Astrocyte (in vitro differentiated cells and primary cell): ENCODE data around the gene CCDC107.

Experiments used
- EZH2 ChIP-seq: IDR thresholded peaks from 2 replicates; pipeline ENCODE4 v1.6.1; 2012; ENCODE audit warnings: mild to moderate bottlenecking, low read length, inconsistent platforms; ENCODE audit not compliant: insufficient read depth
- TF ChIP-seq, protein P1 (sequence below): IDR thresholded peaks from 2 replicates; pipeline ENCODE4 v1.5.1; 2011; ENCODE audit warnings: low read depth, mild to moderate bottlenecking, inconsistent platforms, low read length, moderate library complexity; ENCODE audit not compliant: insufficient read depth

DNA sequence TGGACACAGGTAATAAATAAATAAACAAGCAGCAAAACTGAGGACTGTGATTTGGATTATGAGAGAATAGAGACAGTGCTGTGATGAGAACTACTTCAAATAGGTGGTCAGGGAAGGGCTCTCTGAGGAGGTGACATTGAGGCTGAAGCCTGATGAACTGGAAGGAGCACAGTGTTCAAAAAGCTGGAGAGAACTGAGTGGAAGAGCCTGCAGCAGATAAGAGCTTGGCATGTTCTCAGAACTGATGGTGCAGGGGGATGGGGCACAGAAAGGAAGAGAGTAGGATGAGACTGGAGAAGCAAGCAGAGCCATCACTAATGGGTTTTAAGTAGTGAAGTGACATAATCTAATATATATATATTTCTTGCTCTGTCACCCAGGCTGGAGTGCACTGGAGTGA is 42.9 kb downstream of the CCDC107 start:
- TF ChIP-seq, protein P1, sequence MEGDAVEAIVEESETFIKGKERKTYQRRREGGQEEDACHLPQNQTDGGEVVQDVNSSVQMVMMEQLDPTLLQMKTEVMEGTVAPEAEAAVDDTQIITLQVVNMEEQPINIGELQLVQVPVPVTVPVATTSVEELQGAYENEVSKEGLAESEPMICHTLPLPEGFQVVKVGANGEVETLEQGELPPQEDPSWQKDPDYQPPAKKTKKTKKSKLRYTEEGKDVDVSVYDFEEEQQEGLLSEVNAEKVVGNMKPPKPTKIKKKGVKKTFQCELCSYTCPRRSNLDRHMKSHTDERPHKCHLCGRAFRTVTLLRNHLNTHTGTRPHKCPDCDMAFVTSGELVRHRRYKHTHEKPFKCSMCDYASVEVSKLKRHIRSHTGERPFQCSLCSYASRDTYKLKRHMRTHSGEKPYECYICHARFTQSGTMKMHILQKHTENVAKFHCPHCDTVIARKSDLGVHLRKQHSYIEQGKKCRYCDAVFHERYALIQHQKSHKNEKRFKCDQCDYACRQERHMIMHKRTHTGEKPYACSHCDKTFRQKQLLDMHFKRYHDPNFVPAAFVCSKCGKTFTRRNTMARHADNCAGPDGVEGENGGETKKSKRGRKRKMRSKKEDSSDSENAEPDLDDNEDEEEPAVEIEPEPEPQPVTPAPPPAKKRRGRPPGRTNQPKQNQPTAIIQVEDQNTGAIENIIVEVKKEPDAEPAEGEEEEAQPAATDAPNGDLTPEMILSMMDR = no peak
- TF ChIP-seq EZH2 = no peak
